Measurements from ENCODE around the gene KCTD2. TPM values are rescaled to one million over a fixed set of nuclear protein-coding genes. Genes with fewer than 3 reads are reported as not detected.
"Not testable (repeated sequence)": the region's sequence is repeated elsewhere in the genome, so short reads cannot be mapped to it uniquely, and the experiment has no call there.

KCTD2 gene
- total and polyA plus RNA-seq, 9 of the 15 experiments (the other 6 are each of a cell fraction or from before 2014, with no cell fraction given) = 1.7 to 32.9 (median 15.8) TPM

- TF ChIP-seq JUN (IDR thresholded peaks at IDR 0.05; ENCODE audit: borderline replicate concordance, low read depth, low read length) = peak; percentile 74
- TF ChIP-seq JUN (CRISPR knock-in tag; IDR thresholded peaks at IDR 0.05; ENCODE audit: borderline replicate concordance) = peak; percentile 69; the same call in 1 of the 2 replicates
- TF ChIP-seq DPF2 (IDR thresholded peaks at IDR 0.05) = peak; percentile 97
- TF ChIP-seq SOX6 (IDR thresholded peaks at IDR 0.05) = peak; percentile 80
- peak; percentile 89 for TF ChIP-seq SMARCC2 (IDR thresholded peaks at IDR 0.05; ENCODE audit: low read depth)
- peak; percentile 40; the same call in 1 of the 2 replicates for TF ChIP-seq EP400 (IDR thresholded peaks at IDR 0.05)
- TF ChIP-seq CBFA2T3 (IDR thresholded peaks at IDR 0.05) = peak; percentile 90
- peak; percentile 97 for TF ChIP-seq ETV1 (tag; conservative IDR thresholded peaks at IDR 0.05; ENCODE audit: low read depth)
- TF ChIP-seq KAT7 (CRISPR knock-in tag; IDR thresholded peaks at IDR 0.05; ENCODE audit: borderline replicate concordance) = 0 out of 2 replicates have a peak, but pooled peaks have one; percentile 71
- peak; percentile 96 for TF ChIP-seq SMARCA4 (IDR thresholded peaks at IDR 0.05)
- peak in 1 of 2 experiments; percentile 70; a peak in 2 of 4 replicates for TF ChIP-seq ARNT (IDR thresholded peaks at IDR 0.05)
- peak; percentile 51; the same call in 1 of the 2 replicates for TF ChIP-seq GABPA (tag; conservative IDR thresholded peaks at IDR 0.05; ENCODE audit: low read depth)
- 0 out of 2 replicates have a peak, but pooled peaks have one; percentile 40 for TF ChIP-seq ZNF584 (CRISPR knock-in tag; IDR thresholded peaks at IDR 0.05; ENCODE audit: low read depth)
- not testable (repeated sequence) for TF ChIP-seq PBX2 (CRISPR knock-in tag; IDR thresholded peaks at IDR 0.05; ENCODE audit: low read depth)
- peak; percentile 88 for TF ChIP-seq PBX2 (tag; conservative IDR thresholded peaks at IDR 0.05; ENCODE audit: low read depth)
- peak; percentile 74 for TF ChIP-seq NBN (IDR thresholded peaks at IDR 0.05; ENCODE audit: low read depth)
- TF ChIP-seq ZFP1 (CRISPR knock-in tag; IDR thresholded peaks at IDR 0.05) = peak; percentile 70; the same call in 1 of the 2 replicates
- peak in 1 of 2 experiments; percentile 81; a peak in 2 of 4 replicates for TF ChIP-seq RCOR1 (IDR thresholded peaks at IDR 0.05; ENCODE audit: borderline replicate concordance in 1 of 2, low read depth in 2 of 2, low read length in 2 of 2)
- peak; percentile 84 for TF ChIP-seq TAL1 (IDR thresholded peaks at IDR 0.05)
- TF ChIP-seq PHF20 (IDR thresholded peaks at IDR 0.05; ENCODE audit: partially characterized antibody) = peak; percentile 27
- peak; percentile 97 for TF ChIP-seq MEF2D (tag; conservative IDR thresholded peaks at IDR 0.05; ENCODE audit: low read depth)
- TF ChIP-seq MTA3 (IDR thresholded peaks at IDR 0.05; ENCODE audit: borderline replicate concordance) = peak; percentile 36; the same call in 1 of the 2 replicates
Measured at GRCh38 chr17:75071478-75072271, 24.6 kb downstream of the KCTD2 start (continued).
